GM19043 (cell line): ENCODE results near the gene KCTD21.
A peak's percentile ranks its signal among the peaks of the same experiment; 100 is the strongest.

Experiments used
- ATAC-seq: cut with Tn5 transposase; IDR thresholded peaks from one replicate; pipeline ENCODE4 v1.9.1; 2021; ENCODE audit warnings: low read depth; ENCODE audit not compliant: unreplicated experiment

Gene KCTD21

DNA sequence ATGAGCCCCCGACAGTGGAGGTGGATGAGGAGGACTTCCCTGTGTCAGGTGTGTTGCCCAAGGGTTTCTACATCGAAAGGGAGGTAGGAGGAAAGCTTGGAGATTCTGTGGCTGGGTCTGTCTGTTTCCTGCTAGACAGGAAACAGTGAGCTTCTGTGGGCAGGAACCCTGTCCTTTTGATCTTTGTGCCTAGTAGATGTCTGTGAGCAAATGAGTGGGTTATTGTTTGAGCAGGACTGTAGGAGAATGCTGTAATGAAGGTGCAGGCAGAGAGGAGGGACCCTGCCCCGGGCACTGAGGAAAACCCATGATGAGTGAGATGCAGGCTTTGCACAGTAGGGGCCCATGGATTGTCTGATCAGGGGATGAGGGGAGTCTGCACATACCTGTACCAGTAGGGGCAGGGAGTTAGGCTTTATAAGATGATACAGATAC lies 14.3 kb upstream of the KCTD21 start:
- ATAC-seq, result peak; percentile 59

DNA sequence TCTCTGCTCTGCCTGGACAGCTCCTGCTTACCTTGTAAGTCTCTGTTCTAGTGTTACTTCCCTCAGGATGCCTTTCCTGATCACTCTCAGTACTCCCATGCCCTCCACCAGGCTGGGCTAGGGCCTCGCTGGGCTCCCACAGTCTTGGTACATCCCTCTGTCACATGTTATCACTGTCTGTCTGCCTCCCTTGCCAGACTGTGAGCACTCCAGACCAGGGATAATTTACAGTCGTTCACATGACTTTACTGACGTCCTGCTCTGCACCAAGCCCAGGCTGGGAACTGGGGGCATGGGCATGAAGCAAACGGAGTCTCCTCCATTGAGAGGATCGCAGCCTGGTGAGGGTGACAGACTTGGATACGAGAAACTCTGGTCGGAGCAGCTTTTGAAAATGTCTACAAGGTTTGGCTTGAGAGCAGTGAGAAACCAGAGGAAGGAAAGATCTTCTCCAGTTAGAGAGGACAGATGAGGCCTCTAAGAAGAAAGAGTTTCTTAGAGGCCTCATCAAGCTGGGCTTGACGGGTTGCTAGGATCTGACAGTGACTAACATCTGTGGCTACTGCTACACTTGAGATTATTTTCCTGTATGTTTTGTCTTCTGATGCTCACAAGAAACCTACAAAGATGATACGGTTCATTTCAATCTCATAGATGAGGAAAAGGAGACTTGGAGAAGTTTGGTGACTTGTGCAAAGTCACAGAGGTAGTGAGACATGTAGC lies 12.8 kb upstream of the KCTD21 start:
- no peak for ATAC-seq

DNA sequence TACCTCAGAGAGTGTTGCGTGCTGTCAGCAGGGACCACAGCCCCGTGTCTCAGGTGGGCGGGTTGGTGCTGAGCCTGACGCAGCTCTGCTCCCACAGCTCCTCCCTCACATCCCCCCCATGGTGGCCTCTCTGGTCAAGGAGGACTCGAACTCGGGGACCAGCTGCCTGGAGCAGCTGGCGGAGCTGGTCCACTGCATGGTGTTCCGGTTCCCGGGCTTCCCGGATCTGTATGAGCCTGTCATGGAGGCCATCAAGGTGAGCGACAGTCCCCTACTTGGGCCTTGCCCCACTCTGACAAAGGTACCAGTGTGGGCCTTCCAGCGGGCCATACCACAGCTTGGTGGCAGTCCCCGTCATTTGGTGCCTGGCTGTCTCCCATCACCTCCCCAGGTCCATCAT lies 12.1 kb upstream of the KCTD21 start:
- no peak for ATAC-seq

DNA sequence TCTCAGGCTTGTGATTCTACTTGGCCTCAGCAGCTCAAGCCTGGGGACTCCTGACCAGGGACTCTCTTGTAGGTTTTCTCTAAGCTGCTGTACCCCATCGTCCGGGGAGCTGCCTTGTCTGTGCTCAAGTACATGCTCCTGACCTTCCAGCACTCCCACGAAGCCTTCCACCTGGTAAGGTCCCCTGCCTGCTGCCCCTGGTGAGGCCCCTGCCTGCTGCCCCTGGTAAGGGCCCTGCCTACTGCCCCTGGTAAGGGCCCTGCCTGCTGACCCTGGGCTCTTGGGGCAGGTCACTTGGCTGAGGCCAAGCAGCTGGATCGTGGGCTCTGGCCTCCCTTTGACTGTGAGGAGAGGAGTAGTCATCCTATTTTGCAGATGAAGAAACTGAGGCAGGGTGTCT lies 11.6 kb upstream of the KCTD21 start:
- ATAC-seq, result no peak

DNA sequence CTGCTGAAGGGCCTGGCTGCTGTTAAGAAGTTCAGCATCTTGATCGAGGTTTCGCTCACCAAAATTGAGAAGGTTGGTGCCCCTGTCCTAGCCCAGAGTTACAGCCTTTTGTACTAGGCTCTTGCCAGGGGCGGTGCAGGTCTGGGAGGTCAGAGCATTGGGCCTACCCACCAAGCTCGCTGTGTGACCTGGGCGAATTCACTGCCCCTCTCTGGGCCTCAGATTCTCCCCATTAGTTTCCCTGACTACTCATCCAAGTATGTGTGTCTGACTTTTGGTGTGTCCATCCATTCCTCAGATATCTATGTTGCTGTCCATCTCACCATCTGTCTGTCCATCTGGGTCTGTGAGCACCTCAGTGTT lies 11.2 kb upstream of the KCTD21 start:
- no peak for ATAC-seq

DNA sequence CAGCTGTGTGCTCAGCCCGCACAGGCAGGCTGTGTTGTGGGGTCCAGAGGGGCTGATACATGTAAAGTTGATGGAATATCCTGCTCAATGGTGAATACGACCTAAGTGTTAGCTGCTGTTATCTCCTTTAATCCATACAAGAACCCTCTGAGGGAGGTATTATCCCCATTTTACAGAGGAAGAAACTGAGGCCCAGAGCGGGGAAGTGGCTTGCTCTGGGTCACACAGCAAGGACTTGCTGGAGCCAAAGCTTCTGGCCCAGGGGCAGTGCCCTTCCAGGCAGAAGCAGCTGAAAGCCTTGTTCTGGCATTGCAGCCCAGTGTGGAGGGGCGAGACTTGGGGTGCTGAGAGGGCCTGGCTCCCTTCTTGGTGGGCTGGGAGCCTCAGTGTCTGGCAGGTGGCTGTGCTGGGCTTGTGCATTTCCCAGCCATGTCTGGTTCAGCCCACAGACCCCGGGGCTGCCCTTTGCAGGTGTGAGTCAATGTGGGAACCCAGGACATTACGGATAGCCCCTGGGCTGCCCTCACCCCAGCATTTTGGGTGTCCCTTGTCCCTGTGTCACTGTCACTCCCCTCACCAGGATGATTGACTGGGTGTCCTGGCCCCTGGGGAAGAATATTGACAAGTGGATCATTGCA lies 10.7 kb upstream of the KCTD21 start:
- ATAC-seq, result no peak

DNA sequence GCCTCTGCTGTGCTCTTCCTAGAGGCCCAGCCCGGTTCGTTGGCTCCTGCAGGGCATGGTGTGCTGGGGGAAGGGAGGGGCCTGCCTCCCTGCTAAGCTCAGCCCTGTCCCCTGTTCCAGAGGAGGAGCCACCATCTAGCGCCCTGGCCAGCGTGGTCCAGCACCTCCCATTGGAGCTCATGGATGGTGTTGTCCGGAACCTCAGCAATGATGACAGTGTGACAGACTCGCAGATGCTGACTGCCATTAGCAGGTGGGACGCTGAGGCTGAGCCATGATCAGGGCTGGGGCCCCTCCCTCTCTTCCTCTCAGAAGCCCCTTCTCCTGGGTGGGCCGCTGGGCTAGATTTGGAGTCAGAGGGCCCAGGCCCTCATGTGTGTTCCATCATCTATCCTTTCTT lies 9.4 kb upstream of the KCTD21 start:
- no peak for ATAC-seq

DNA sequence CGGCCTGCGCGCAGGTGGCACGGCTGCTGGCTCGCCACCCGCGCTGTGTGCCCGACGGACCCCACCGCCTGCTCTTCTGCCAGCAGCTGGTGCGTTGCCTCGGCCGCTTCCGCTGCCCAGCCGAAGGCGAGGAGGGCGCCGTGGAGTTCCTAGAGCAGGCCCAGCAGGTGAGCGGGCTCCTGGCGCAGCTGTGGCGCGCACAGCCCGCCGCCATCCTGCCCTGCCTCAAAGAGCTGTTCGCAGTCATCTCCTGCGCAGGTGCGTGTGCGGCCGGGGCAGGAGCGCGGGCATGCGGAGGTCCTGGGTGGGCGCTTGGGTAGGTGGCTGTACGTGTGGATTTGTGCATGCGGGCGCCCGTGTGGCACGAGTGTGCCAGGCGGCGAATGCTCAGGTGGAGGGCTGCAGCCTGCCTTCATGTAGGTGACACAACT lies 8.2 kb upstream of the KCTD21 start:
- ATAC-seq, result no peak

DNA sequence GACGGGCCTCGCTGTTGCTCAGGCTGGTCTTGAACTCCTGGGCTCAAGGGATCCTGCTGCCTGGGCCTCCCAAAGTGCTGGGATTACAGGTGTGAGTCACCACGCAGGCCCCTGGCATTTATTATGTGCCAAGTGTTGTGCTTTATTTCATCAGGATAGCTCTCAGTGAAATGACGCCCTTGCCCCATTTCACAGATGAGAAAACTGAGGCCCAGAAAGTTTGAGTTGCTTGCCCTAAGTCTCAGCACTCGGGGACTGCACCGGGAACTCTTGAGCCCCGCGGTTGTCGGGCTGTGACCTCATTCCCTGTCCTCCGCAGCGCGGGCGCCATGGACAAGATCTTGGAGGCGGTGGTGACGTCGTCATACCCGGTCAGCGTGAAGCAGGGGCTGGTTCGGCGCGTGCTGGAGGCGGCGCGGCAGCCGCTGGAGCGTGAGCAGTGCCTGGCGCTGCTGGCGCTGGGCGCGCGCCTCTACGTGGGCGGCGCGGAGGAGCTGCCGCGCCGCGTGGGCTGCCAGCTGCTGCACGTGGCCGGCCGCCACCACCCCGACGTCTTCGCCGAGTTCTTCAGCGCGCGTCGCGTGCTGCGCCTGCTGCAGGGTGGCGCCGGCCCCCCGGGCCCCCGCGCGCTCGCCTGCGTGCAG lies 7.6 kb upstream of the KCTD21 start:
- no peak for ATAC-seq

DNA sequence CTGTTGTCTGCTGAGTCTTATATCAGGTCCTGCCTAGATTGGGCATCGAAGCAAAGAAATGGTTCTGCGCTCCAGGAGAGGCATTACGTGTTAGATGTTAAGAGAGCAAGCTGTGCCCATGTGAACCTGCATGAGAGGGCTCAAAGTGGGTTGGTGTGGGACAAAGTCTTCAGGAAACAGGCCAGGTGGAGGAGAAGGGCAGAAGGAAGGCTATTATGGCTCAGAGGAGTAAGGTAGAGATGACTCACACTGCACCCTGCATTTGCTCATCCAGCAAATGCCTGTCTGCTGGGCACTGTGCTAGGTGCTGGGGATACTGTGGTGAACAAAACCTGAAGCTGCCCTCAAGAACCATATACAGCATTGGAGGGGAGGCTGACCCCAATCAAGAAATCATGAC lies 6.1 kb upstream of the KCTD21 start:
- no peak for ATAC-seq

DNA sequence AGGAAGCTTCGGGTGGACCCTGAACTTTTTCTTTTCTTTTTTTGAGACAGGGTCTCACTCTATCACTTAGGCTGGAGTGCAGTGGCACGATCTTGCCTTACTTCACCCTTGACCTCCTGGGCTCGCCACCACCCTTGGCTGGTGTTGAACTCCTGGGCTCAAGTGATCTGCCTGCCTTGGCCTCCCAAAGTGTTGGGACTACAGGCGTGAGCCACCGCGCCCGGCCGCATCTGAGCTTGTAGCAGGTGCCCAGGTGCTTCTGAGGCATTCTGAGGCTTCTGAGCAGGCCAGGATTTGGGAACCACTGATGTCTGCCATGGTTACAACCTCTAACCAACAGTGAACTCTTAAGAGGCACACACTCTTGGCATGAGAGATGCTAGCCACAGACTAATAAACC lies 5.4 kb upstream of the KCTD21 start:
- no peak for ATAC-seq

DNA sequence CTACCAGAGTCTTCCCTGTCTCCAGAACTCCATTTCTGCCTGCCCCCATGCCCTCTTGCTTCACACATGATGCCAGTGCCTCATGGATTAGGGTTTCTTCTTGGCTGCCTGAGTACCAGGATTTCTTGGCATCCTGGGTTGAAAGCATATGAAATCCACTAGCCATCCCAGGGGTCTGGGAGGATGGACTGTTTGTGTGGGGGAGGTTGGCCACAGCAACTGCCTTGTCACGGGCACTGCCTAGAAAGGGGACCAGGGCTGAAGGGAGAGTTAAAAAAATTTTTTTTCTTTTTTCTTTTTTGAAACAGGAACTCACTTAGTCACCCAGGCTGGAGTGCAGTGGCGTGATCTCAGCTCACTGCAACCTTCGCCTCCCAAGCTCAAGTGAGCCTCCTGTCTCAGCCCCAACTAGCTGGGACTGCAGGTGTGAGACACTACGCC lies 4.5 kb upstream of the KCTD21 start:
- ATAC-seq, result no peak

DNA sequence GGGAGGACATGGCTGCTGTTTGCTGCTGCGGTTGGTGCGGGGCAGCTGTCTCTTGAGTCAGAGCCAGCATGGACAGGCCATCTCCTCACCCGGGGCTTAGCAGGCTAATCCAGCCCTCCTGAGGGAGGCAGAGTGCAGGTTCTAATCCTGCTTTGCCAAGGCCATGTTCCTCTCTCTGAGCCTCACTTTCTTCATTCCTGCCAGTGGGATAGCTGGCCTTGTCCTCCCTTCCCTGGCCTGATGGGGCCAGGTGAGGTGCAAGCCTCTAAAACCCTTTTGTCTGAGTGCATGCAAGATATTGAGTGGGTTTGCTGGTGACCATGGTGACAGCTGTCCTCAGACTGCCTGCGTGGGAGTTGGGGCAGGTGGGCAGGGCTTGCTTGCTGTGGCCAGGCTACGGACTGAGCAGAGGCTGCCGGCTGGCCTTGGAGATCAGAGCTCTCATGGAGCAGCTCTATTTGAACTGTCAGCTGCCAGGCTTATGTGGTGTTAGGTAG lies 3.8 kb upstream of the KCTD21 start:
- ATAC-seq, result no peak

DNA sequence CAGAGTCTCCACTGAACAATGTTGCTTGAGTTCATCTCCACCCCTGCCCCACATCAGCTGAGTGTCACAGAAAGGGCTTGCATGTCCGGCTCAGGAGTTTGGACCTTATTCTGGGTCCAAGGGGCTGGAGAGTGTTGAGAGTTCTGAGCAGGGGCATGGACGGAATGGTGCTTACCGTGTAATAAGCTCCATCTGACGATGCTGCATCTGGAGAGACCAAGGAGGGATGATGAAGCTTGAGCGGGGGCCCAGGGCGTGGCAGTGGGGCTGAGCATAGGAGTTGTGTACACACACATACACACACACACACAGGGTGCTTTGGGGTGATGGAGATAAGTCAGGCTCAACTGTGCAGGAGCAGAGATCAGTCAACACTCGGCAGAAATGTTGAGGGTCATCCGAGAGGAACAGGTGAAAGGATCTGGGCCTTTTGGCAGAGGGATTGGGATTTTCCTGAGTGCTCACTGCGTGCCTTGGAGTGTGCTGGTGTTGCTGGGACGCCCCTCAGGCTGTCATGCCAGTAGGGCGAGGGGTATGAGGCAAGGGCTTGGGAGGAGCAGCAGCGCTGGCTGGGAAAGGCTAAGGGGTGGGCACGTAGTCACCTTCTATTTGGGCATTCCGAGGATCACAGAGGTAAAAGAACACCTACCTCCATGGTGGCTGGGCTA lies 2.6 kb upstream of the KCTD21 start:
- no peak for ATAC-seq

DNA sequence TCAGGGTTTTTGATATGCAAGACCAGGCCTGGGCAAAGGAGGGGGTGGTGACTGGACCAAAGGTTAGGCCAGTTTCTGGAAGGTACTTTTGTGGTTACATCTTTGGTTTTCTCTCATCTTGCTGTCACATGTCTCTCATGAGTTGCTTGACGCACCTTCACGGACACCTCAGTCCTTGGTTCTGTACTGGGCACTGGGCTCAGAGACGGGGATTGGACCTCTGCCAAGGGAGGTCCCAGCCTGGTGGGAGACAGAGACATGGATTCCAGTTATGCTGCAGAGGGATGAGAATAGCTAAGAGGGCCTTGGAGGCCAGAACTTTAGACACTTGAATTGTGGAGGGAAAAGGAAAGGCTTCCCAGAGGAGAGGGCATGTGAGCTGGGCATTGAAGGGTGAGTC lies 1.9 kb upstream of the KCTD21 start:
- ATAC-seq, result no peak

DNA sequence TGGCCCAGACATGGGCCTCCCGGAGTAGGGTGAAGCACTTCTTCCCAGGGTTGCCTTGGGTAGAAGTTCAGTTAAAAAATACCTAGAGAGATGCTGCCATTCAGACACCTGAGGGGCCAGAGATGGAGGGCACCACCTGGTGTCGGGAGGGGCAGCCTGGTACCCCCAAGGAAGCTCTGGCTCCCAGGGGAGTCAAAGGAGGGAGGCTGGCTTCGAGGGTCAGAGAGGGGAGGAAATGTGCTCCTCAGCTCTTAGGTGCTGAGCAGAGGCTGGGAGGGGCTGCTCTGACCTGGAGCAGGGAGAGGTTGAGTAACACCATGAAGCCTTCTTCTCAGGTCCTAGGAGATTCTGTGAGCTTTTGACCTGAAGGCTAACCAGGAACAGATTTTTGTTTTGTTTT lies 1.4 kb upstream of the KCTD21 start:
- ATAC-seq, result no peak

DNA sequence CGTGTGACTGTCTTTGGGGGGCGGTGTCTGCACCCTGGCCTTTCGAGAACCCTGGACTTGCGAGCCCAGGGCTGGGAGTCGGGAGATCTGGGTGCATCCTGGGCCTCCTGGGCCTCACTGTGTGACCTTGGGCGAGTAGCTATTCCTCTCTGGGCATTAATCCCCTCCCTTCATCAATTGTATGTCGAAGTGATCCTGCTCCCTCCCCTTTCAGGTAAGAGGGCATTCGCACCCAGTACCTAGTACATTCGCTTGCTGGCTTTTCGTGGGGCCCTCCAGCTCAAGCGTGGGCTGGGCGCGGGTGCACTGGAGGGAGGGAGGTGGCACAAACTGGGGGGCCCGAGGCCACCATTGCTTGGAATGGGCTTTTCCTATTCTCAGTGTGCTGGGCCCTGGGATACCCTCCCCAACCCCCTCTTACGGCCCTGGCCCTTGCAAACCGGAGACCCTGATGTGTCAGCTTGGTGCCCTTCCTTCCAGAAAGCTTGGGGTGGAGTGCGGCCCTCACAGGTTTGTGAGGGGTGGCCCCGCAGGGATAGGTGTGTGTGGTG lies 823 bp upstream of the KCTD21 start:
- ATAC-seq, result no peak

DNA sequence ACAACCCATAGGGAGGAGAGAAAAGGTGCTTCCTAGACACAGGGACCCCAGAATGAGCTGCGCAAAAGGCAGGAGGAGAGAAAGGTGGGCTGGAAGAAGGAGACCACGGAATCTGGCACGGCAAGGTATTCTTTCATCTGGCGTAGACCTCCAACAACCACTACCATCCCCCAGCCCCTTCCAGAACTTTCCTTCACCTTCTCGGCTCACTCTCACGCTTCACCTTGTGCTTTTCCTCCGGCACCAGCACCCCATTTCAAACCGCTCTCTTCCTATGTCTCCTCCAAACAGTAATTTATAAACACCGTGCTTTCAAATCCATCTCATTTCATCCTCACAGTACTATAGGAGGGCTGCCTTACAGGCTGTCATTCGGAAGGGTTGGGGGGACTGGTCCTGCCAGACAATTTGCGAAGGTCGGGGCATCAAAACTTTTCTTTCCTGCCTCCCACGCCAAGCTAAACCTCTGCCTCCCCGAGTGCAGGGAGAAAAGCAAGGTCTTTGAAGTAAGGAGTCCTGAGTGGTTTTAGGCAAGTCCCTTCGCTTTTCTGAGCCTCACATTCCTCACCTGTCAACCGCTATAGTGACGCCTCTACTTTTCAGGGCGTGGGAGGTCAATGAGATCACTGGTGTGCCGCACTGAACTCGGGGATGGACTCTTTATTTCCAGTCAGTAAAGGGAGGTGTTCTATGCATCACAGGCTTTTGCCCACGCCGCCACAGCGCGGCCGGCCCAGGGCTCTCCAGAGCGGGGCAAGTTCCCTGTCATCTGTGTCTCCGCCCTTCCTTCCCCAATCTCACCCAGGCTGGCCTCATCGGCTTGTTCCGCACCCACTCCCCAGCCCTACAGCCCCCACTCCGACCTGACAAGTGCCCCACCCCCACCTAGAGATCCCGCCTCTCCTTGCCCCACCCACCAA lies 800 bp downstream of the KCTD21 start:
- ATAC-seq, result peak; percentile 11

DNA sequence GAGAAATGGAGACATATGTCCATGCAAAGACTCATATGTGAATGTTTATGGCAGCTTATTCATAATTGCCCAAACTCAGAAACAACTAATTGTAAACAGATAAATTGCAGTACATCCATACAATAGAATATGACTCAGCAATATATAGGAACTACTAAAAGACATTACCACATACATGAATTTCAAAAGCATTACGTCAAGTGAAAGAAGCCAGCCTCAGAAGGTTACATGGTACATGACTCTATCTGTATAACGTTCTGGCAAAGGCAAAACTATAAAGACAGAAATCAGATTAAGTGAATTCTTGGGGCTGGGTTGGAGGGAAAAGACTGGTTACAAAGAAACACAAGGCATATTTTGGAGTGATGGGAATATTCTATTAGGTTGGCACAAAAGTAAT lies 7.2 kb downstream of the KCTD21 start:
- no peak for ATAC-seq

DNA sequence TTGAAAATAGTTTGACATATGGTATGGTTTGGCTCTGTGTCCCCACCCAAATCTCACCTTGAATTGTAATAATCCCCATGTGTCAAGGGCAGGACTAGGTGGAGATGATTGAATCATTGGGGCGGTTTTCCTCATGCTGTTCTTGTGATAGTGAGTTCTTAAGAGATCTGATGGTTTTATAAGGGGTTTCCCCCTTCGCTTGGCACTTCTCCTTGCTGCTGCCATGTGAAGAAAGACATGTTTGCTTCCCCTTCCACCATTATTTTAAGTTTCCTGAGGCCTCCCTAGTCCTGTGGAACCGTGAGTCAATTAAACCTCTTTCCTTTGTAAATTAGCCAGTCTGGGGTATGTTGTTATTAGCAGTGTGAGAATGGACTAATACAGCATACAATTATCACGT lies 7.7 kb downstream of the KCTD21 start:
- no peak for ATAC-seq
